ENCODE data around the gene FAF1. TPM values are rescaled to one million over a fixed set of nuclear protein-coding genes. Genes with fewer than 3 reads are reported as not detected.

The FAF1 gene
- total RNA-seq, 2 donors from 2014 or later: 48.8 to 52.6 TPM

DNA sequence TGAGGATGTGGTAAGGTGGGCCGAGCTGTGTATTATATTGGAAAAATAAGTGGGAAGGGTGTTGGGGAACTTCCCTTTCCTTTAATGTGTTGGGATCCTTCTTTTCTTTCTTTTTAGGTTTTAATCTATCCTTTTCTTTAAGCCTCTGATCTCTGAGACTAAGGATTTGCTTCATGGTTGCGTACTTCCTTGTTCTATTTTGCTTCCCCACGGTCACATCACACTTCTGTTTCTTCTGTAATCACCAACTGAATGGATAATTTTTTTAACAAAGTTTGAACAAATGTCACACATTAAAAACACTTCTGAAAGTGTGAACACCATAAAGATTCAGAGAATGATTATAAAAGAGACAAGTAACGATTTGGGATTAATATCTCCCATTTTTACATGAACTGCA lies 554.3 kb downstream of the FAF1 start:
- DNase-seq (no peak), ATAC-seq (no peak)
- intact Hi-C loops (cut with DNase I, micrococcal nuclease): no loop called here

DNA sequence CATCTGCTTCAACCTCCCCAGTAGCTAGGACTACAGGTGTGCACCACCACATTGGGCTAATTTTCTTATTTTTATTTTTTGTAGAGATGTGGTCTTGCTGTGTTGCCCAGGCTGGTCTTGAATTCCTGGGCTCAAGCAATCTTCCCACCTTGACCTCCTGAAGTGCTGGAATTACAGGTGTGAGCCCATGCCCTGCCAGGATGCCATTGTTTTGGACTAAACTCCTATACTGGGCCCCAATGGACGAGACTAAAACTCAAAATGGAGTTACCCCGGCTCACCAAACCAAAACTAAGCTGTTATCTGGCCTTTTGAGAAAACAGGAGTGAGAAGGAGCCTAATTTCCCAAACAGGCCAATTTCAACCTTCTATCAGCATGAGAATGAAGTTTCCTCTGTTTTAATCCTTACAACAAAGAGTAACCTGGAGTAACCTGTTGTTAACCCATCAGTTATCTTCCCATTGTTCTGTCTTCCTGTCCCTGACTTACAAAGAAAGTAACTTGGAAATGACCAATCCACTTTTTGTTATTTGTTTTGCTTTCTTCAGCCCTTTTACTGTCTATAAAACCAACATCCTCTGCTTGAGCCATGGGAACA lies 566.4 kb downstream of the FAF1 start:
- DNase-seq (no peak), ATAC-seq (no peak)
- intact Hi-C loops (cut with DNase I, micrococcal nuclease): no loop called here

Other genes with a start within 250 kb of the FAF1 start
- 1 to 10 TPM; 5.8 to 6.4 TPM for gene CDKN2C, start 10.0 kb upstream of the FAF1 start, total RNA-seq
- gene C1orf185, start 142.0 kb upstream of the FAF1 start, total RNA-seq: not detected